ENCODE measurements around the gene FCRL3. TPM values are rescaled to one million over a fixed set of nuclear protein-coding genes. Genes with fewer than 3 reads are reported as not detected.
A peak's percentile ranks its signal among the peaks of the same experiment; 100 is the strongest.

Gene FCRL3
- total and polyA plus RNA-seq, 10 of the 15 experiments (the other 5 are each of a cell fraction or from before 2014, with no cell fraction given), result 0.04 to 2.3 (median 0.07) TPM; not detected in 5

GRCh38 chr1:157725221-157725577 lies 24.6 kb upstream of the FCRL3 start (continued):
- TF ChIP-seq RUNX3 (IDR thresholded peaks at IDR 0.05; ENCODE audit: low read length), result peak; percentile 80
- TF ChIP-seq PRDM15 (CRISPR knock-in tag; IDR thresholded peaks at IDR 0.05), result no peak
- no peak for TF ChIP-seq PKNOX1 (IDR thresholded peaks at IDR 0.05)
- no peak for TF ChIP-seq WRNIP1 (IDR thresholded peaks at IDR 0.05; ENCODE audit: borderline replicate concordance, low read depth, low read length)
- TF ChIP-seq NBN (IDR thresholded peaks at IDR 0.05), result 0 out of 2 replicates have a peak, but pooled peaks have one; percentile 44

- Histone ChIP-seq H3K9ac (ENCODE audit: control insufficient read depth, insufficient read depth, low read length) (no peak overlapping the region), H3K4me2 (ENCODE audit: control insufficient read depth, insufficient read depth) (no peak overlapping the region), H3K79me2 (ENCODE audit: control insufficient read depth, insufficient read depth, low read length) (no peaks in the 10 kb centered on the region), H3K4me1 (ENCODE audit: control insufficient read depth, insufficient read depth, low read length) (0 out of 2 replicates have a peak, but pooled peaks cover 2% of the 10 kb centered on the region), H2AFZ (ENCODE audit: control insufficient read depth, low read depth, low read length) (no peak overlapping the region), H3K27ac (ENCODE audit: control insufficient read depth, insufficient read depth) (no peak overlapping the region), H3K9me3 (replicated peaks; ENCODE audit: control insufficient read depth, insufficient read depth, low read length) (peaks cover 16% of the 10 kb centered on the region), H3K4me3 (no peak overlapping the region), H3K36me3 (ENCODE audit: control insufficient read depth in 2 of 2, insufficient read depth in 2 of 2, low read length in 1 of 2) (no peaks in the 10 kb centered on the region), H3K27me3 (replicated peaks in 1 of 2; ENCODE audit: control insufficient read depth in 2 of 2, insufficient read depth in 2 of 2, low read length in 1 of 2) (no peaks in the 10 kb centered on the region; a peak in 1 of 4 replicates), H4K20me1 (ENCODE audit: control insufficient read depth, insufficient read depth) (no peaks in the 10 kb centered on the region)
- ATAC-seq, result 0 out of 3 replicates have a peak, but pooled peaks have one; percentile 12
- in situ Hi-C loops (cut with MboI), result no loop called here
- POLR2A ChIA-PET, result interaction anchor here (1.1 kb wide), 1 partner anchor 8 kb away, joined by 3 read pairs; no protein-coding TSS in a partner anchor
- no peak for DNase-seq (ENCODE audit: low read depth, low spot score)
- TF ChIP-seq CBX3 (IDR thresholded peaks at IDR 0.05; ENCODE audit: borderline replicate concordance, low read depth) (no peak), MTA2 (IDR thresholded peaks at IDR 0.05; ENCODE audit: low read depth) (0 out of 2 replicates have a peak, but pooled peaks have one; percentile 16), ZNF217 (IDR thresholded peaks at IDR 0.05) (no peak), NFXL1 (IDR thresholded peaks at IDR 0.05; ENCODE audit: borderline replicate concordance) (no peak), FOXM1 (IDR thresholded peaks at IDR 0.05; ENCODE audit: low read depth, low read length) (no peak), LARP7 (IDR thresholded peaks at IDR 0.05) (no peak), MEF2A (IDR thresholded peaks at IDR 0.05; ENCODE audit: insufficient read depth, low read depth, low read length) (no peak), EP300 (IDR thresholded peaks at IDR 0.05; ENCODE audit: borderline replicate concordance in 1 of 2, control insufficient read depth in 1 of 2, low read depth in 2 of 2, low read length in 2 of 2) (no peak)
- SMC1A ChIA-PET (ENCODE audit: uncharacterized antibody, unreplicated experiment), result no interaction called here
- no peak for FAIRE-seq
- intact Hi-C loops (cut with micrococcal nuclease; ENCODE audit: unreplicated experiment), result no loop called here
- RAD21 ChIA-PET (ENCODE audit: unreplicated experiment), result no interaction called here
- WGBS (ENCODE audit: insufficient coverage, insufficient replicate concordance, low lambda C conversion rate, missing lambda C conversion rate), result 45% methylated on average over 2 of the region's 2 CpGs
- CTCF ChIA-PET, result interaction anchor here (1.3 kb wide), 1 partner anchor 144 kb away, joined by 7 read pairs; no protein-coding TSS in a partner anchor
- BruUV-seq (replicated peaks), result no TSS peak
Measured at GRCh38 chr1:157724537-157725220, 24.1 kb upstream of the FCRL3 start.
